Measurements from ENCODE around the gene PCYT1A. TPM values are rescaled to one million over a fixed set of nuclear protein-coding genes. Genes with fewer than 3 reads are reported as not detected.

The PCYT1A gene
- total and polyA plus RNA-seq, 2 of the 13 experiments (the other 11 are each of a cell fraction or from before 2014, with no cell fraction given): 26.4 to 45.3 TPM

- TF ChIP-seq ZFP36L1 (CRISPR knock-in tag; IDR thresholded peaks at IDR 0.05) (no peak), PAXIP1 (CRISPR knock-in tag; conservative IDR thresholded peaks at IDR 0.05) (peak; percentile 68), FOXA3 (CRISPR knock-in tag; IDR thresholded peaks at IDR 0.05) (no peak), ZNF609 (CRISPR knock-in tag; IDR thresholded peaks at IDR 0.05; ENCODE audit: borderline replicate concordance) (peak; percentile 64; the same call in 1 of the 2 replicates), RXRB (CRISPR knock-in tag; IDR thresholded peaks at IDR 0.05; ENCODE audit: borderline replicate concordance) (peak; percentile 10; the same call in 1 of the 2 replicates), STAT5B (CRISPR knock-in tag; IDR thresholded peaks at IDR 0.05) (no peak), PAF1 (CRISPR knock-in tag; IDR thresholded peaks at IDR 0.05) (no peak), EP300 (IDR thresholded peaks at IDR 0.05; ENCODE audit: low read depth in 2 of 2, low read length in 2 of 2) (no peak), EP300 (CRISPR knock-in tag; IDR thresholded peaks at IDR 0.05; ENCODE audit: borderline replicate concordance) (no peak), ZNF17 (CRISPR knock-in tag; IDR thresholded peaks at IDR 0.05) (no peak), ZNF646 (CRISPR knock-in tag; IDR thresholded peaks at IDR 0.05) (no peak)
Observed at GRCh38 chr3:196189566-196190347, 97.8 kb downstream of the PCYT1A start (continued).
